Effector CD4-positive, alpha-beta T cell (primary cell): ENCODE results near the gene TMEM86B.
"Not testable (repeated sequence)": the region's sequence is repeated elsewhere in the genome, so short reads cannot be mapped to it uniquely, and the experiment has no call there.

Experiments
- DNase-seq: peaks from one replicate; pipeline ENCODE4 v3.0.0-alpha.2; 2020

TMEM86B gene

DNA sequence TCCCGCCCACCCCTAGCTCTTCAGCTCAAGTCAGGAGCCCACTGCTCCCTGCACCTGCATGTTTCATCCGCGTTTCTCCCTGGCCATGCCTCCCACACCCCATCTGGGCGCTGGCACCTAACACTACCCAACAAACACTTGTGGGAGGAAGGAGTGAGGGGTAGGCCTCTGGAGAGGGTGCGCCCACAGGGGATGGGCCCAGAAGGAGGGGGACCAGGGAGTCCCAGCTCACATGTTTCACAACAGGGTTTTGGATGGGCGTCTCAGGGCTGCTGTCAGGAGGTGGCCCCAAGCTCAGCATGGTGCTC, 12.1 kb upstream of the TMEM86B start:
- no peak for DNase-seq

DNA sequence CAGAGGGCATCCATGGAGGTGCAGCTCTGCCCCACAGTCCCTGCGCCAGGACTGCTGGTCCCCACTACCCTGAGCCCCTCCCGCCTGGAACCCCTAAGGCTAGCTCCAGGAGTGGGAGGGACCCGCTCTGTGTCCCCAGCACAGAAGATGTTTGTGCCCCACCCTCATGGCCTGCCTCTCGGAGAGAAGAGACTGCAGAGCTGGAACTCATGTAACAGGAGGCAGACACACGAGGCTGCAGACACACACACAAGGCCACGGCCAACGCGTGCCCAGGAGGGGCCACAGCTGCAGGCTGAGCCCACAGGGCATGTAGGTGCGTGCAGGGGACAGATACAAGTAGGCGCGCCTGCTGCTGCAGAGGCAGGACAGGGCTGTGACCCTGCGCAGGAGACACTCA, 10.4 kb upstream of the TMEM86B start:
- DNase-seq, result no peak

DNA sequence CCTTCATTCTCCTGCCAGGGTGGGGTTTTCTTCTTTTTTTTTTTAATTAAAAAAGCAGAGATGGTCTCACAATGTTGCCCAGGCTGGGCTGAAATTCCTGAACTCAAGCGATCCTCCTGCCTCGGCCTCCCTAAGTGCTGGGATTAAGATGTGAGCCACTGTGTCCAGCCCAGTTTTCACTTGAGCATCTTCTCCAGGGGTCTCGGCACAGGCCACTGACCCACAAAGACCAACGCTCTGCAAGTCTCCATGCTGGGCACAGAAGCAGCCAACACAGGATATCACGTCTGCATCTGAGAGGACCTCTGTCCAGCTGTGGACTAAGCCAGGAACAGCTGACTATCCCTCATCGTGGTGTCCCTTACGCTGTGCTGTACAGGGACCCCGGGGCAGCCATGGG, 9.5 kb upstream of the TMEM86B start:
- no peak for DNase-seq

DNA sequence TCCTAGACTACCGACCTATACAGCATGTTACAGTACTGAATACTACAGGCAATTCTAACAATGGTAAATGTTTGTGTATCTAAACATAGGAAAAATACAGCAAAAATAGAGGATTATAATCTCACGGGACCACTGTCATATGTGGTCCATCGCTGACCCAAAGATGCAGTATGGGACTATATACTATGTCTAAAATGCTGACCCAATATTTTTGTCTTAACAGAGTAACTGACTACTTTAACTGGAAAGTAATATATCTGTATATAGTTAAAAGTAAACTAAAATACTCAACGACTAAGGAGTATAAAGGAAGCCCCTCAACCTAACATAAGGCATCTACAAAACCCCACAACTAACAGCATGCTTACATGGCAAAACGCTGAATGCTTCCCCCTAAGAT, 4.4 kb upstream of the TMEM86B start:
- DNase-seq, result no peak

DNA sequence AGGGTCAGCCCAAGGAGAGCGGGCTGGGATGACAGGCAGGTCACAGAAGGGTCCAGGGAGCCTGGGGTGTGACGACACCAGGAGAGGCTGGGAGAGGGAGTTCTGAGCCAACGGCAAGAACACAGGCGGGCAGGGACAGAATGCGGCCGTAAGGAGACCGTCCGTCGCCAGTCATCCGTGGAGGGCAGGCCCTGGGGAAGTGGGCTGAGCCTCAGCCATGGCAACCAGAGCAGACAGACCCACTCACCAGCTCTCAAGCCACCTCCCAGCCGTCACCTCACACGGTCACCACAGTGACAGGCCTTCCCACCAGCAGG, 3.7 kb upstream of the TMEM86B start:
- no peak for DNase-seq

DNA sequence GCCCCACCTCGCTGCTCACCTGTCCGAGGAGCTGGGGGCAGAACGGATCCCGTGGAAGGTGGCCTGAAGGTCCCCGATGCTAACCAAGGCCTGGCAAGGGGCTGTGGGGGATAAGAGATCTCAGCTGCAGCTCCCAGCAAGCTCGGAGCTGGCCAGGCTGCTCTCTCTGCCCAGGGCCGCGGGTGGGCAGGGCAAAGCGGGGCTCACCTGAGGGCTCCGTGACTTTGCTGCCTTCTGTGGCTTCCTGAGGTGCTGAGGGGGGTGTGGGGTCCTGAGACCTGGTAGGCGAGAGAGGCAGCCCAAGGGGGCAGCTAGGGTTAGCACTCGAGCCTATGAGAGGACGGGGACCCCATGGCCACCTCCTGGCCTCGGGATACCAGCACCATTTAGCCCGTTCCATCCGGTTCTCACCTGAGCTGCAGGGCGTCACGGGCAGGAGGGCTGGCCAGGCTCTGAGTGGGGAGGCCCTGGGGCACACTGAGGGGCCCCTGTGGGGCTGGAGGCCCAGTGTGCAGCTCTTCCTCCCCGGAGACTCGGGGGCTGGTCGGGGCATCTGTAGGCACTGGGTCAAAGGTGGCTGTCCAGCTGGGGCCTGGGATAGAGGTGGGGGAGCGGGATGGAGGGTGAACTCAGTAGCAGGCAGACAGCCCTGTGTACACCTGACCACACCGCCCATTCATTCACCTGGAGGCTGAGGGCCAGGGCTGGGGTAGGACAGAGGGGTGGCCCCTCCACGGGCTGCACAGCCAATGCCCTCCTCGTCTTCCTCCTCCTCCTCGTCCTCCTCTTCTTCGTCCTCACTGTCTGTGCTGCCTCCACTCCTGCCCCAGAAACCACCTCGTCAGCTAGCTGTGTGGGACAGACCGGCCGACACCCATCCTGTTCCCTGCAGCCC, 3.1 kb upstream of the TMEM86B start:
- DNase-seq, result no peak

DNA sequence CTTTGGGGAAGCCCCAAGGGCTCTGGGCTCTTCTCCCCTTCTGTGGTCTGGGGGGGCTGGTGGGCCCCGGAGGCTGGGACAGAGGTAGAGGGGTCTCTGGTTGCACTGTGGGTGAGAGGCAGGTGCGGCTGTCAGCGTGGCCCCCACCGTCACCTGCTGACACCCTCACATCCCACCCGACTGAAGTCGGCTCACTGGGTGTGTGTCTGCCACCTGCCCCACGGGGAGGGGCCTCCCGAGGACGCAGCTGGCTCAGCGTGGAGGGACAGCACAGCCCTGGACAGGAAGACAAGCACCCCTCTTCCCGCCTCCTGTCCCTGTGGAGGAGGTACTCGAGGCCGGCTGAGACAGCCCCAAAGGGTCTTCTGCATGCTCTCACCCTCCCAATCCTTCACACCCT, 2.2 kb upstream of the TMEM86B start:
- DNase-seq, result no peak

DNA sequence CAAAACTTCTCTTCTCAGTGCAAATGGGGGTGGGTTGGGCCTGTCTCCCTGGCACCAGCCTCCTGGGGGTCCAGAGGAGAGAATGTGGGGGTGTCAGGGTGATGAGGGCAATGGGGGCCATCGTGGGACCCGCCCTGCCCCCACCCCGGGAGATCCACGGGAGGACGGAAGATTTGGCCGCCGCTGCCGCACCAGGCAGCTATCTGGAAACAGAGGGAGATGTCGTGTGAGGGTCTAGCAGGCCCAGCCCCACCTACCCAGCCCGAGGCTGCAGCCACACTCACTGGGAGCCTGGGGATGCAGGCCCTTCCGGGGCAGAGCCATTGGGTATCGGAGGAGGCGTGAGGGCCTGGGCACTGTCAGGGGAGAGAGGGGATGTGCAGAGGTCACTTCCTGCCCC, 1.8 kb upstream of the TMEM86B start:
- DNase-seq, result no peak

GRCh38 chr19:55229789-55230182, 1.2 kb upstream of the TMEM86B start:
- DNase-seq, result no peak

GRCh38 chr19:55229145-55229788, 704 bp upstream of the TMEM86B start:
- DNase-seq, result no peak

DNA sequence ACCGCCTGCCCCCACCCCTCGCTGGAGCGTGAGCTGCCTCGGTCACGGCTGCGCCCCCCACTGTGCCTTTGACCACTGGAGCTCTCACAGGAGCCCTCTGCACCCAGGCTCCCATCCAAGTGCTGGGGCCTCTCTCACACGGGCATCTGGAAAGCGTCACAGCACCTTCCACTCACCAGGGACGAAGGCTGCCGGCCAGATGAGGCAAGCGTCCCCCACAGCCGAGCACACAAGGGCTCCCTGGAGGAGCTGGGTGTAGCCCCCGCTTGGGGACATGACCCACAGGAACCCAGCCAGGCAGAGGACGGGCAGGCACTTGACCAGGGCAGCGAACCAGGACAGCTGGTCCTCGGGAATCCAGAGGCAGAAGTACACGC, 560 bp downstream of the TMEM86B start:
- DNase-seq, result no peak

- no peak for DNase-seq
Measured at GRCh38 chr19:55227241-55228014, 1.1 kb downstream of the TMEM86B start.

GRCh38 chr19:55226788-55227187, 1.8 kb downstream of the TMEM86B start:
- DNase-seq, result no peak

- no peak for DNase-seq
Measured at GRCh38 chr19:55226273-55226672, 2.3 kb downstream of the TMEM86B start.

GRCh38 chr19:55225415-55225958, 3.1 kb downstream of the TMEM86B start:
- DNase-seq, result no peak

DNA sequence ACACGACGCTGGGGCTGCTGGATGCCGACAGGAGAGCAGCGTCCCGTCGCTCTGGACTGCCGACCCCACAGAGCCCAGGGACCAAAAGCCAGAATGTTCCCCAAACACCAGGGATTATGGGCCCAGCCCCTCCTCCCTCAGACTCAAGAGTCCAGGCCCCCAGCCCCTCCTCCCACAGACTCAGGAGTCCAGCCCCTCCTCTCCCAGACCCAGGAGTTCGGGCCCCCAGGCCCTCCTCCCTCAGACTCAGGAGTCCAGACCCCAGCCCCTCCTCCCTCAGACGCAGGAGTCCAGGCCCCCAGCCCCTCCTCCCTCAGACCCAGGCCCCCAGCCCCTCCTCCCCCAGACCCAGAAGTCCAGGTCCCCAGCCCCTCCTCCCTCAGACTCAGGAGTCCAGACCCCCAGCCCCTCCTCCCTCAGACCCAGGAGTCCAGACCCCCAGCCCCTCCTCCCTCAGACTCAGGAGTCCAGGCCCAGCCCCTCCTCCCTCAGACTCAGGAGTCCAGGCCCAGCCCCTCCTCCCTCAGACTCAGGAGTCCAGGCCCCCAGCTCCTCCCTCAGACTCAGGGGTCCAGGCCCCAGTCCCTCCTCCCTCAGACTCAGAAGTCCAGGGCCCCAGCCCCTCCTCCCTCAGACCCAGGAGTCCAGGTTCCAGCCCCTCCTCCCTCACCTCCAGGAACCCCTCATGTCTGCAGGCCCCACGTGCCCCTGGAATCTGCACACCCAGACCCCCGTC, 3.7 kb downstream of the TMEM86B start:
- DNase-seq, result not testable (repeated sequence)

DNA sequence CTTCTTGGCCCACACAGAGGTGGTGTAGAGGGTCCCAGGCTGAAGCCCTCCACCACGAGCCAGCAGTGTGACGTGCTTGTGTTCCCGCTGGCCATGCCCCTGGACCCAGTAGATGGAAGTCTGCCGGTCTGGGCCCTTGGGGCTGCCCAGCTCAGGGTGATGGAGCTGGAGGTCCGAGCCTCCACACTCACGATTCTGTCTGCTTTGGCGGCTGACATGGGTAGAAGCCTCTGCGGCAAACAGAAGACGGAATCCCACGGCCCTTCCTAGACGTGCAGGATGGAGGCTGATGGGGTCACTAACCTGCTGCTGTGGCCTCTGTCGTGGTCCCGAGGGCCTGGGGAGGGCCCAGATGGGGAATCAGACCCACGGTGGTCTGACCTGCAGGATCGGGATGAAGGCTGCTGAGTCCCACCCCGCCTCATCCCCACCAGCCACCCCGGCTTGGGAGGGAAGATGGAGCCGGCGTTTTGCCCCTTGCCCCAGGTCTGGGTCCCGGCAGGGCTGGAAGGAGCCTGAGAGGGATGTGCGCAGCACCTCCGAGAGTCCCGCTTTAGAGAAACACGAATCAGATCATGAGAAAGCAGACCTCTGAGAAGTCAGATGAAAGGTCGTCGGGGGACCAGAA, 4.4 kb downstream of the TMEM86B start:
- no peak for DNase-seq

GRCh38 chr19:55223291-55224037, 5.1 kb downstream of the TMEM86B start:
- DNase-seq, result no peak

DNA sequence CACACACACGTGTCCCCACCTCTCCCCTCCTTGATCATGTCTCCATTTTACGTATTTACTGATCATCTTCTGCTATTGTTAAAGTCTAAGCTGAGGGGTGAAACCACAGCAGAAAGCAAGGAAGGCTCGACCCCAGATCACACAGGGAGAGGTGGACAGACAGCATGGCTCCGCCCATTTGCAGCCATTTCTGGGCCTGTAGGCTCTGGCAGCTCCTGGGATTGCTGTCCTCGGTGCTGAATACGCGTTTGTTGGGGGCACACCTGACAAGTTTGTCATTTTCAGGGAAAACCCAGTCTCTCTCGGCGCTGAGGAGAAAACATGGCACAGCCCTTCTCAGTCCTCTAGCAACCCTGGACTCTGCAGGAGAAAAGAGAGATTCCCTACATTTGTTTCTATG, 8.0 kb downstream of the TMEM86B start:
- no peak for DNase-seq

- DNase-seq, result peak; percentile 24
Measured at GRCh38 chr19:55216461-55217198, 11.9 kb downstream of the TMEM86B start.

- DNase-seq, result no peak
Measured at GRCh38 chr19:55213547-55213946, 15.0 kb downstream of the TMEM86B start.
